OCI-LY1 (cell line): ENCODE measurements around the gene CHN2.

Experiments used
- EZH2 ChIP-seq: fragments of 200-600 bp; sonication (generic), shearing (Covaris generic); IDR thresholded peaks from 2 replicates; pipeline ENCODE4 v1.8.0; 2017; ENCODE audit warnings: borderline replicate concordance, mixed run types, mild to moderate bottlenecking, antibody characterized with exemption, low read length, moderate library complexity, mixed read lengths
- TF ChIP-seq, protein P1 (sequence below): fragments of 200-600 bp; sonication (generic), shearing (Covaris generic); IDR thresholded peaks from 2 replicates; pipeline ENCODE4 v1.5.1; 2017; ENCODE audit warnings: mild to moderate bottlenecking, antibody characterized with exemption, low read length, moderate library complexity, mixed read lengths

GRCh38 chr7:29247963-29248236 lies 53.3 kb downstream of the CHN2 start:
- TF ChIP-seq, protein P1, sequence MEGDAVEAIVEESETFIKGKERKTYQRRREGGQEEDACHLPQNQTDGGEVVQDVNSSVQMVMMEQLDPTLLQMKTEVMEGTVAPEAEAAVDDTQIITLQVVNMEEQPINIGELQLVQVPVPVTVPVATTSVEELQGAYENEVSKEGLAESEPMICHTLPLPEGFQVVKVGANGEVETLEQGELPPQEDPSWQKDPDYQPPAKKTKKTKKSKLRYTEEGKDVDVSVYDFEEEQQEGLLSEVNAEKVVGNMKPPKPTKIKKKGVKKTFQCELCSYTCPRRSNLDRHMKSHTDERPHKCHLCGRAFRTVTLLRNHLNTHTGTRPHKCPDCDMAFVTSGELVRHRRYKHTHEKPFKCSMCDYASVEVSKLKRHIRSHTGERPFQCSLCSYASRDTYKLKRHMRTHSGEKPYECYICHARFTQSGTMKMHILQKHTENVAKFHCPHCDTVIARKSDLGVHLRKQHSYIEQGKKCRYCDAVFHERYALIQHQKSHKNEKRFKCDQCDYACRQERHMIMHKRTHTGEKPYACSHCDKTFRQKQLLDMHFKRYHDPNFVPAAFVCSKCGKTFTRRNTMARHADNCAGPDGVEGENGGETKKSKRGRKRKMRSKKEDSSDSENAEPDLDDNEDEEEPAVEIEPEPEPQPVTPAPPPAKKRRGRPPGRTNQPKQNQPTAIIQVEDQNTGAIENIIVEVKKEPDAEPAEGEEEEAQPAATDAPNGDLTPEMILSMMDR, result no peak
- no peak for TF ChIP-seq EZH2
